ENCODE results near the gene ACADSB.

ACADSB gene

DNA sequence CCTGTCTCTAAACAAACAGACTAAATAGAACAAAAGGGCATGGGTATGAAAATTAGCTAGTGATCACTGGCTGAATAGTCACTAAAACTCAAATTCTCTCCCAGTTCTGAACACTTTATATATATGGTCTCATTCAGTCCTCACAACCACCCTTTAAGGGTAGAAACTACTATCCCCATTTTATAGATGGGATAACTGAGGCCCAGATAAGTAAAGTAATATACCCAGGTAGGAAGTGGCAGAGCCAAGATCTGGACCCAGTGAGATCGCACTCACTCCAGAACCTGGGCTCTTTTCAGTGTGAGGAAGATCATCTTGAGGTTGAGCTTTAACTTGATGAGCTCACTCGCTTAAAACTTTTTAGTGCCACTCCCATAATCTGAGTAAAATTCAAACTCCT, 24.1 kb upstream of the ACADSB start:
- Histone ChIP-seq H3K4me1 (ENCODE audit: control insufficient read depth in 5 of 5, insufficient read depth in 5 of 5, low read length in 5 of 5) (peaks cover 0 to 12% (median 11%) of the 10 kb centered on the region in 5 donors), H3K9me3 (ENCODE audit: control insufficient read depth in 5 of 5, low read length in 5 of 5) (no peaks in the 10 kb centered on the region), H3K9ac (ENCODE audit: low read length in 5 of 5) (no peak overlapping the region), H3K4me3 (ENCODE audit: low read depth in 1 of 5, low read length in 5 of 5) (no peak overlapping the region), H3K27me3 (ENCODE audit: control insufficient read depth in 5 of 5, insufficient read depth in 4 of 5, low read length in 5 of 5) (no peaks in the 10 kb centered on the region), H3K36me3 (ENCODE audit: control insufficient read depth in 5 of 5, insufficient read depth in 5 of 5, low read length in 5 of 5) (peaks cover 0 to 7% (median 0%) of the 10 kb centered on the region in 5 donors), H3K27ac (ENCODE audit: low read depth, low read length) (no peak overlapping the region)

DNA sequence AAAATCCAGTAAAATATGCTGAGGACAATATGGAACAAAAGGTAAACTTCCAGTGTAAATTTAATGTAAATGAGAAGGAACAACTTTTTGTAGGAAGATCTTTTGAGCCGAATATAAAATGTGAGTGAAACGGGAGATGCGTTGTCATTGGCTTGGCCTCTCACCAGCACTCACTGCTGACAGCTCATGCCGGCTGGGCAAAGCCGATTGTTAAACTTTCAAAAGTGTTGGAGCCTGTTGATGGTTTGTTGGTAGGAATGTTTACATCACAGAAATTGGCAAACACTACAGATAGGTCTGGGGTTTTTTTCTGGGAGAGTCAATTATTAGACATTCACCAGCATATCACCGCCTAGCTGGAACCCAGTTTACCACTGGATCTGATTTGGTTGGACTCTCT, 22.5 kb upstream of the ACADSB start:
- H3K27me3 ChIP-seq (ENCODE audit: control insufficient read depth in 5 of 5, insufficient read depth in 4 of 5, low read length in 5 of 5), result no peaks in the 10 kb centered on the region
- no peak overlapping the region for H3K9ac ChIP-seq (ENCODE audit: low read length in 5 of 5)
- H3K4me1 ChIP-seq (ENCODE audit: control insufficient read depth in 5 of 5, insufficient read depth in 5 of 5, low read length in 5 of 5), result no peaks in the 10 kb centered on the region
- peaks cover 0 to 7% (median 0%) of the 10 kb centered on the region in 5 donors for H3K36me3 ChIP-seq (ENCODE audit: control insufficient read depth in 5 of 5, insufficient read depth in 5 of 5, low read length in 5 of 5)
- H3K4me3 ChIP-seq (ENCODE audit: low read depth in 1 of 5, low read length in 5 of 5), result no peak overlapping the region
- no peaks in the 10 kb centered on the region for H3K9me3 ChIP-seq (ENCODE audit: control insufficient read depth in 5 of 5, low read length in 5 of 5)
- no peak overlapping the region for H3K27ac ChIP-seq (ENCODE audit: low read depth, low read length)

DNA sequence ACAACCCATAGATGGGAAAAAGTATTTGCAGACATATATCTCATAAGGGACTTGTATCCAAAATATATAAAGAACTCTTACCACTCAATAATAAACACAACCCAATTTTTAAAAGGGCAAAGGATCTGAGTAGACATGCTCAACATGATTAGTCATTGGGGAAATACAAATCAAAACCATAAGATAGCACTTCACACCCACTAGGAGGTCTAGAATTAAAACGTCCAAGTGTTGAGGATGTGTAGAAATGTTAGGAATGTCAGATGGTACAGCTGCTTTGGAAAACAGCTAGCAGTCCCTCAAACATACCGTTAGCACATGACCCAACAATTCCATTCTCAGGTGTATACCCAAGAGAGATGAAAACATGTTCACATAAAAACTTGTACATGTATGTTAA, 20.3 kb upstream of the ACADSB start:
- no peak overlapping the region for H3K27ac ChIP-seq (ENCODE audit: low read depth, low read length)
- no peaks in the 10 kb centered on the region for H3K9me3 ChIP-seq (ENCODE audit: control insufficient read depth in 5 of 5, low read length in 5 of 5)
- no peaks in the 10 kb centered on the region for H3K4me1 ChIP-seq (ENCODE audit: control insufficient read depth in 5 of 5, insufficient read depth in 5 of 5, low read length in 5 of 5)
- no peak overlapping the region for H3K9ac ChIP-seq (ENCODE audit: low read length in 5 of 5)
- H3K36me3 ChIP-seq (ENCODE audit: control insufficient read depth in 5 of 5, insufficient read depth in 5 of 5, low read length in 5 of 5), result peaks cover 0 to 22% (median 8%) of the 10 kb centered on the region in 5 donors
- no peak overlapping the region for H3K4me3 ChIP-seq (ENCODE audit: low read depth in 1 of 5, low read length in 5 of 5)
- H3K27me3 ChIP-seq (ENCODE audit: control insufficient read depth in 5 of 5, insufficient read depth in 4 of 5, low read length in 5 of 5), result no peaks in the 10 kb centered on the region

DNA sequence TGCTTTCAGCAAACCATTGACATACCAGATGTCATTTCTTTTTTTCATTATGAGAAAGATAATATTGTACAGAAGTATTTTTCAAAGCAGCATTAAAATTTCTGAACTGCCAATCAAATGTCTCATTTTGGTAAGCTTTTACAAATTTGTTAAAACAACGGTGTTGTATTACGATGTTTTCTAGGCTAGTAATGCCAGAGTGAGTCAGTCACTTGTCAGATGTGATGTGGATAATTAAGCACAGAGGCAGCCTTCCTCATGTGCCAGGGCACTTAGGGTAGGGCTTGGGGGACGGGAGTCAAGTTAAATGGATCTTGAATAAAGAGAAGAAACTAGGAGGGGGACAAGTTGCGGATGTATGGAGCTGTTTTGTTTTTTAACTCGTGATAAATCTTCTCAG, 18.5 kb upstream of the ACADSB start:
- H3K9me3 ChIP-seq (ENCODE audit: control insufficient read depth in 5 of 5, low read length in 5 of 5), result no peaks in the 10 kb centered on the region
- H3K9ac ChIP-seq (ENCODE audit: low read length in 5 of 5), result no peak overlapping the region
- H3K4me3 ChIP-seq (ENCODE audit: low read depth in 1 of 5, low read length in 5 of 5), result no peak overlapping the region
- H3K27me3 ChIP-seq (ENCODE audit: control insufficient read depth in 5 of 5, insufficient read depth in 4 of 5, low read length in 5 of 5), result no peaks in the 10 kb centered on the region
- peaks cover 12 to 29% (median 26%) of the 10 kb centered on the region in 5 donors for H3K36me3 ChIP-seq (ENCODE audit: control insufficient read depth in 5 of 5, insufficient read depth in 5 of 5, low read length in 5 of 5)
- H3K4me1 ChIP-seq (ENCODE audit: control insufficient read depth in 5 of 5, insufficient read depth in 5 of 5, low read length in 5 of 5), result no peaks in the 10 kb centered on the region
- H3K27ac ChIP-seq (ENCODE audit: low read depth, low read length), result no peak overlapping the region

DNA sequence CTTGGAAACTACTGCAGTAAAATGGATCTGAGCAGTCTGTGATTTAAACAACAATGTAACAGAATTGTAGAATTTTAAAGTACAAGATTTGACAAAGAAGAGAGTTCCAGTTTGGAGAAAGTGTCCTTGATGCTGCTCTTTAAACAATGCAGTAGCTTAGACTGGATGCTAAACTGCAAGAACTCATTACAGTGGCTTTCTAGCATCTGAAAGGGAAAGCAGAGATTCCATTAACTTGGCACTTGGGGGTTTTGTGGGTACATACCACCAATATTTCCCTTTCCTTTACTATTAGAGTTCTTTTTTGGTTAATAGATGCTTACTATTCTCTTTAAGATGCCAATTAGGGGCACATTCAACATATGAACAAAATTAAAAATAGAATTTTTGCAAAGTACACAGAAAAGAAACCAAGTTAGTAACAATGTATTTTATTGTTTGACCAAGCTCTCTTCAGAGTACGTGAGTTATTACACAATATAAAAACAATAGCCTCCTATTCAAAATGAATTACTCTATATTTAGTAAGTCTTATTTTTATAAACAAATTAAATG, 16.7 kb upstream of the ACADSB start:
- Histone ChIP-seq H3K9ac (ENCODE audit: low read length in 5 of 5) (no peak overlapping the region), H3K36me3 (ENCODE audit: control insufficient read depth in 5 of 5, insufficient read depth in 5 of 5, low read length in 5 of 5) (peaks cover 22 to 38% (median 31%) of the 10 kb centered on the region in 5 donors), H3K4me3 (ENCODE audit: low read depth in 1 of 5, low read length in 5 of 5) (no peak overlapping the region), H3K4me1 (ENCODE audit: control insufficient read depth in 5 of 5, insufficient read depth in 5 of 5, low read length in 5 of 5) (no peaks in the 10 kb centered on the region), H3K9me3 (ENCODE audit: control insufficient read depth in 5 of 5, low read length in 5 of 5) (no peaks in the 10 kb centered on the region), H3K27me3 (ENCODE audit: control insufficient read depth in 5 of 5, insufficient read depth in 4 of 5, low read length in 5 of 5) (no peaks in the 10 kb centered on the region), H3K27ac (ENCODE audit: low read depth, low read length) (no peak overlapping the region)

DNA sequence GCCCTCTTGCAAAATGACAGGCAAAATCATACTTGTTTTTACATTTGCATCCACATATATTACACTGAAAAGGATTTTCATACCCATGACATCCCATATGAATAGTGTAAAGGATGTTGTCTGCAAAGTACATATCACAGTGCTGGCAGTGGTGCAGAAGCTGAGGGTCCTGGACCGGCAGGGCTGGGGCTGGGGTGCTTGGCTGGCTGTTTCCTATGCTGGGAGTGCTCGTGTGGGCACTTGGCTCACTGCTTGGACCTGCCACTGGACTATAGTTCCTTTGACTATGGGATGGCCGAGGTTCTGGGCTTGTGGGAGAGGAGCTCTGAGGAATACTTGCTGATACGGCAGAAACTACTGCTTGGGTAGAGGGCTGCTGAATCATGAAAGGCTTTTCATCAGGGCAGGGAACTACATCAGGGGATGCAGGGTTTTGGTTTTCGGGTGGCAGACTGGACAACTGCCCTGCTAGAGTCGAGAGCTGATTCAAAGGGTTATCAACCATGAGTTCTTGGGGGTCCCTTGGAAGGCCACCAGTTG, 14.9 kb upstream of the ACADSB start:
- H3K27me3 ChIP-seq (ENCODE audit: control insufficient read depth in 5 of 5, insufficient read depth in 4 of 5, low read length in 5 of 5), result no peaks in the 10 kb centered on the region

DNA sequence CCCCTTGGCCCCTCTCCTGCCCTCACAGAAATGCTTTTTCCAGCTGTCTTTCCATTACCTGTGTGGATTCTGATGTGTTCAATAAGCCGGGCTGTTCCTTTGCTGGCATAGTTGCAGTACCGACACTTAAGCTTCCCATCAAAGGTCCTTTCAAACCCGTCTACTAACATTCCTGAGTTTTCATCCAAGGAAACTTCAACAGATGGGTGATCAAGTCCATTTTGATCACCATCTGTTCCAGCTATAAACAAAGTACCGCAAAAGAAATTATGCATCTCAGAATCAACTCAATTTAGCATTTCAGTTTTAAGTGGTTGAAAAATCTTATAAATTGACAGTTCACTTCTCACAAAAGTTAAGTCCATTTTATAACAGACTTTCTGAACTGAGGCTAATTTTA, 12.9 kb upstream of the ACADSB start:
- Histone ChIP-seq H3K4me1 (ENCODE audit: control insufficient read depth in 5 of 5, insufficient read depth in 5 of 5, low read length in 5 of 5) (peaks cover 0 to 3% (median 0%) of the 10 kb centered on the region in 5 donors), H3K27ac (ENCODE audit: low read depth, low read length) (no peak overlapping the region), H3K9ac (ENCODE audit: low read length in 5 of 5) (no peak overlapping the region), H3K4me3 (ENCODE audit: low read depth in 1 of 5, low read length in 5 of 5) (no peak overlapping the region), H3K27me3 (ENCODE audit: control insufficient read depth in 5 of 5, insufficient read depth in 4 of 5, low read length in 5 of 5) (no peaks in the 10 kb centered on the region), H3K36me3 (ENCODE audit: control insufficient read depth in 5 of 5, insufficient read depth in 5 of 5, low read length in 5 of 5) (peaks cover 28 to 51% (median 37%) of the 10 kb centered on the region in 5 donors), H3K9me3 (ENCODE audit: control insufficient read depth in 5 of 5, low read length in 5 of 5) (no peaks in the 10 kb centered on the region)

More for the DNA sequence above, 14.9 kb upstream of the ACADSB start:
- Histone ChIP-seq H3K9me3 (ENCODE audit: control insufficient read depth in 5 of 5, low read length in 5 of 5) (no peaks in the 10 kb centered on the region), H3K36me3 (ENCODE audit: control insufficient read depth in 5 of 5, insufficient read depth in 5 of 5, low read length in 5 of 5) (peaks cover 28 to 51% (median 37%) of the 10 kb centered on the region in 5 donors), H3K4me1 (ENCODE audit: control insufficient read depth in 5 of 5, insufficient read depth in 5 of 5, low read length in 5 of 5) (no peaks in the 10 kb centered on the region), H3K9ac (ENCODE audit: low read length in 5 of 5) (no peak overlapping the region), H3K4me3 (ENCODE audit: low read depth in 1 of 5, low read length in 5 of 5) (no peak overlapping the region), H3K27ac (ENCODE audit: low read depth, low read length) (no peak overlapping the region)

DNA sequence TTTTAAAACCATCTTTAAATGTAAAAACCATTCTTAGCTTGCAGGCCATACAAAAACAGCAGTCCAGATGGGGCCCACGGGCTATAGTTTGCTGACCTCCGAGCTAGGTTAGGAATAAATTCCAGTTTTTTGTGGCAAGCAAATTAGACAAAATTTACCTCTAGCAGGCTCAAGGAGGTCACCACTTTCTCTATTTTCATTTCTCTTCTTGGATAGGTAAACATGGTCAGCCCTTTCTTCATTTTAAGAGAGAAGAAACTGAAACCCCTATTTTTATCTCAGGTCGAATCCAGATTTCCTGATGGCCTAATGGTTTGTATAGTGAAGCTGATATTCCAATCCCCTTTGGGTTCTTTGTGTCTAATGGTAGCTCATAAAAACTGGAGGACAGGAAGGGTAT, 10.9 kb upstream of the ACADSB start:
- Histone ChIP-seq H3K27me3 (ENCODE audit: control insufficient read depth in 5 of 5, insufficient read depth in 4 of 5, low read length in 5 of 5) (no peaks in the 10 kb centered on the region), H3K4me1 (ENCODE audit: control insufficient read depth in 5 of 5, insufficient read depth in 5 of 5, low read length in 5 of 5) (peaks cover 0 to 3% (median 0%) of the 10 kb centered on the region in 5 donors), H3K9ac (ENCODE audit: low read length in 5 of 5) (no peak overlapping the region), H3K27ac (ENCODE audit: low read depth, low read length) (no peak overlapping the region), H3K9me3 (ENCODE audit: control insufficient read depth in 5 of 5, low read length in 5 of 5) (no peaks in the 10 kb centered on the region), H3K36me3 (ENCODE audit: control insufficient read depth in 5 of 5, insufficient read depth in 5 of 5, low read length in 5 of 5) (peaks cover 25 to 42% (median 36%) of the 10 kb centered on the region in 5 donors), H3K4me3 (ENCODE audit: low read depth in 1 of 5, low read length in 5 of 5) (no peak overlapping the region)

DNA sequence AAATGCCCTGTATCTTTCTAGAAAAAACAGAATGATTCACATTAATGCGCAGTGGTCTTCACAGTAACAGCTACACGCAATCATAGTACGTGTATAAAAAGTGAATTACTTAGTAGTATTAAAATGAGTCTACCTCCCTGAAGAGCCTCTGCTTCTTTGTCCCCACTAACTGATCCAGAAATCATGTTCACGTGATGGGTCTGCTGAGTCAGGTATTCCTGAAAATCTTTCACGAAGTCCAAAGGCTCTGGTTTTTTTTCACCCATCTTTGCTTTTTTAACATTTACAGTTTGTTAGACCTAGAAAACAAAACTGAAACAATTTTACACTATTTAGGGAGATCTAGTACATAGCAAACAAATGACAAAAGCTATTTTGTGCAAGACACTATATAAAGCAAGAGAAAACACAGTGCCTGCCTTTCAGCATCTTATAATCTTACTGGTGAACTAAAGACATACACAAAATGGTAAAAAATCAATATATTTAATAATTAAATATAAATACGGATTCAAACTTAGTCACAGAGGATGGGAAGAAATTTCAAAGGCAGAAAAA, 10.4 kb upstream of the ACADSB start:
- Histone ChIP-seq H3K36me3 (ENCODE audit: control insufficient read depth in 5 of 5, insufficient read depth in 5 of 5, low read length in 5 of 5) (peaks cover 21 to 42% (median 36%) of the 10 kb centered on the region in 5 donors), H3K9me3 (ENCODE audit: control insufficient read depth in 5 of 5, low read length in 5 of 5) (no peaks in the 10 kb centered on the region), H3K4me3 (ENCODE audit: low read depth in 1 of 5, low read length in 5 of 5) (no peak overlapping the region), H3K27ac (ENCODE audit: low read depth, low read length) (no peak overlapping the region), H3K27me3 (ENCODE audit: control insufficient read depth in 5 of 5, insufficient read depth in 4 of 5, low read length in 5 of 5) (no peaks in the 10 kb centered on the region), H3K4me1 (ENCODE audit: control insufficient read depth in 5 of 5, insufficient read depth in 5 of 5, low read length in 5 of 5) (peaks cover 0 to 3% (median 0%) of the 10 kb centered on the region in 5 donors), H3K9ac (ENCODE audit: low read length in 5 of 5) (no peak overlapping the region)

DNA sequence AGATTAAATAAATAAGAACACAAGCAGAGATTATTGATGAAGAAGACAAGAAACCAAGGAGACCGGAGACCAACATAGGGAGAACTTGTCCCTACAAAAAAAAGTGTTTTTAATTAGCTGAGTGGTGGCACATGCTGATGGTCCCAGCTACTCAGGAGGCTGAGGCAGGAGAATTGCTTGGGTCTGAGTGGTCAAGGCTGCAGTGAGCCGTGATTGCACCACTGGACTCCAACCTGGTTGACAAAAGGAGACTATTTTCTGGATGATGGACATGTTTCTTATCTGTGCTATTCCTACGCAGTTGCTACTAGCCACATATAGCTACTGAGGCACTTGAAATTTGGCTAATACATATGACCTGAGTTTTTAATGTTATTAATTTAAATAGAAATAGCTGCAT, 9.9 kb upstream of the ACADSB start:
- Histone ChIP-seq H3K27ac (ENCODE audit: low read depth, low read length) (no peak overlapping the region), H3K4me1 (ENCODE audit: control insufficient read depth in 5 of 5, insufficient read depth in 5 of 5, low read length in 5 of 5) (peaks cover 0 to 3% (median 0%) of the 10 kb centered on the region in 5 donors), H3K36me3 (ENCODE audit: control insufficient read depth in 5 of 5, insufficient read depth in 5 of 5, low read length in 5 of 5) (peaks cover 21 to 38% (median 32%) of the 10 kb centered on the region in 5 donors), H3K9ac (ENCODE audit: low read length in 5 of 5) (no peak overlapping the region), H3K9me3 (ENCODE audit: control insufficient read depth in 5 of 5, low read length in 5 of 5) (no peaks in the 10 kb centered on the region), H3K4me3 (ENCODE audit: low read depth in 1 of 5, low read length in 5 of 5) (no peak overlapping the region), H3K27me3 (ENCODE audit: control insufficient read depth in 5 of 5, insufficient read depth in 4 of 5, low read length in 5 of 5) (no peaks in the 10 kb centered on the region)
